Measurements from ENCODE around the gene PNPLA3.
A peak's percentile ranks its signal among the peaks of the same experiment; 100 is the strongest.

PNPLA3 gene

DNA sequence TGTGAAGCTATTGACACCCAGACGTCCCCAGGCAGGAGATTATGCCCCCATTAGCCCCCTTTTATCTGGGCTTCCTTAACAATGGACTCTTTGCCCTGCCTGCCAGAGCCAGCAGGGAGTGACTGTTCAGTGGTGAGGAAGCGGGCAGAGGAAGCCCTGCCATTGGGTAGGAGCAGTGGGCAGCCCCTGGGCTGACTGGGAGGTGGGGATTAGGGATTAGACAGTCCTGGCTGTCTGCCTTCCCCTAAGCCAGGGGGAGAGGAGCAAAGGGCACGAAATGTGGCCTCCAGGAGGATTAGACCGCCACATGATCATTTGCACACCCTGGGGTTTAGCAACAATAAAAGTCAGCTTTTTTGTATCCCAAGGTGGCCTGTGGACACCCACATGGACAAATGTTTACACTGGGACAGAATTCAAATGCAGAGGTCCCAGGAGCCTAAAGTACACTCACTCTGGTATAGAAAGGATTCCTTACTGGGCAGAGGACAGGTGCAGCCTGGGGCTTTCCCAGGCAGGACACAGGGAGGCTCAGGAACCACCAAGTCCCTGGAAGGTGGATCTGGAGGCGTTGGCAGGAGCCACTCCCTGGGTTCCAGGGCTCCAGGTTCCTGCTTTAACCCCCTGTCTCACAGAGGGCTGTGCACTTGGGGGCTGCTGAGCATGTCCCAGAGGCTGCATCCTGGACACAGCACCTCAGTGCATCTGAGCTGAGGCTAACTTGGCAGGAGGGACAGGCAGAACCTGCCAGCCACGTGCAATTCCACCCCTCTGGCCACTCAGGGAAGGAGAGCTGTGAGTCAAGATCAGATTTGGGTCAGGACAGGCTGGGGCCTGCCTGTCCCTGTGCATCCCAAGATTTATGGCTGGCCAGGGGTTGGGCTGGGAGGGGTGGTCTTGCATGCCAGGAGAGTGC, 2.1 kb downstream of the PNPLA3 start:
- DNase-seq, result no peak

DNA sequence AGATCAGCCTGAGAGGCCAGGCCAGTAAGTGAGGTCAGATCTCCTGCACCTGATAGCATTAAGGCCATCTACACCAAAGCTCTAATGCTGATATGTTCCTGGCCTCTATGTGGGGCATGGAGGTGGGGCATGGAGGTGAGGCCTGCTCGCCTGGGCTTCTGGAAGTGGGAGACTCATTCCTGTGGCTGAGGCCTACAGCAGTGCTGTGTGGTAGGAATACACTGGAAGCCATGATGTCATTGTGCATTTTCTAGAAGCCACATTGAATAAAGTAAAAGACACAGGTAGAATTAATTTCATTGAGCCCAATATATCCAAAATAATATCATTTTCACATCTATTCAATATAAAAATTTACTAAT, 2.7 kb downstream of the PNPLA3 start:
- no peak for DNase-seq

DNA sequence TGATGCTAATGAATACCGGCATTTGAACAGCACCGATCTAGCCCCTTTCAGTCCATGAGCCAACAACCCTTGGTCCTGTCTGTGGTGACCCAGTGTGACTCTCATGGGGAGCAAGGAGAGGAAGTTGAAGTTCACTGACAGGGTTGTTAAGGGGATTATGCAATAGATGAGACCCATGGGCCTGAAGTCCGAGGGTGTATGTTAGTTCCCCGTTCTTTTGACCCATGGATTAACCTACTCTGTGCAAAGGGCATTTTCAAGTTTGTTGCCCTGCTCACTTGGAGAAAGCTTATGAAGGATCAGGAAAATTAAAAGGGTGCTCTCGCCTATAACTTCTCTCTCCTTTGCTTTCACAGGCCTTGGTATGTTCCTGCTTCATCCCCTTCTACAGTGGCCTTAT, 4.9 kb downstream of the PNPLA3 start:
- no peak for DNase-seq

DNA sequence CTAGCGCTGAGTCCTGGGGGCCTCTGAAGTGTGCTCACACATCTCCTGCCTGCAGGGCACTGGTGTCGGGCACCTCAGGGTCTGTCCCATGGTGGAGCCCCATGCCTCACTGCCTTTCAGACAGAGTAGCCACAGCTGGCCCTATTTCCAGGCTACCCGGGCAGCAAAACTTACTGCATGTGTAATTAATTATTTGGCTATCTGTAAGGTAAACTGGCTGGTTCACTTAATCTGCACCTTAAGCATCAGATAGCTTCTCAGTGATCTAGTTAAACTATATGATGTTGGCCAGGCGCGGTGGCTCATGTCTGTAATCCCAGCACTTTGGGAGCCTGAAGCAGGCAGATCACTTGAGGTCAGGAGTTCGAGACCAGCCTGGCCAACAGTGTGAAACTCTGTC, 5.3 kb downstream of the PNPLA3 start:
- no peak for DNase-seq

DNA sequence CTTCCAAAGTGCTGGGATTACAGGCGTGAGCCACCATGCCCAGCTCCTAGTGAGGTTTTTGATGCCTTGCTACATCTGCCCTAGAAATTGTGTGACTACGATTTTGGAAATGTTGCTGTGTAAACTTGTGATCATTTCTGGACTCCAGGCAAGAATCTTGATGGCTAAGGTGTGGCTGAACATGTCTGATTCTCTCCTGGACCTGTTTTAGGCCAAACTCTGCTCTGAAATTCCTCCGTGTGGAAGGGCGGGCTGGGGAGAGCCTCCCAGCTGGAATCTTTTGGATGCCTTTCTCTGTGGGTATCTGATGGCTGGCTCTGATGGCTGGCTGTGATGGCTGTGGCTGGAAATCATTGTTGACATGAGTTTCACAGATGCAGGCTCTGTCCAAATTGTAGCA, 8.2 kb downstream of the PNPLA3 start:
- no peak for DNase-seq

DNA sequence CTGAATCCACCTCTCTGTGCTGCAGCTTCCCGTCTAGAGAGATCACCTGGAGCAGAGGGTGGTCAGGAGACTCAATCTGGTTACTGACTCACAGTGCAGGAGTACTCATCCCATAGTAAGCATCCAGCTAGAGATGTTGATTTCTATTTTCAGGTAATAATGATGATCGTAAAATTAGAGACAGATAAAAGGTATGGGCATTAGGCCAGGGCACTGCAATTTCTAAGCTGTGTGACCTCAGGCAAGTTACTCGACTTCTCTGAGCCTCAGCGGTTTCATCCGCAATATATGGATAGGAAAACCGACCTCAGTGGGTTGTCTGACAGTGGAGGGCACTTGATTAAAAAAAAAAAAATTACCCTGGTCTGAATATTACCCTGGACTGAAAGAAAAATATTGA, 17.8 kb downstream of the PNPLA3 start:
- DNase-seq, result no peak

DNA sequence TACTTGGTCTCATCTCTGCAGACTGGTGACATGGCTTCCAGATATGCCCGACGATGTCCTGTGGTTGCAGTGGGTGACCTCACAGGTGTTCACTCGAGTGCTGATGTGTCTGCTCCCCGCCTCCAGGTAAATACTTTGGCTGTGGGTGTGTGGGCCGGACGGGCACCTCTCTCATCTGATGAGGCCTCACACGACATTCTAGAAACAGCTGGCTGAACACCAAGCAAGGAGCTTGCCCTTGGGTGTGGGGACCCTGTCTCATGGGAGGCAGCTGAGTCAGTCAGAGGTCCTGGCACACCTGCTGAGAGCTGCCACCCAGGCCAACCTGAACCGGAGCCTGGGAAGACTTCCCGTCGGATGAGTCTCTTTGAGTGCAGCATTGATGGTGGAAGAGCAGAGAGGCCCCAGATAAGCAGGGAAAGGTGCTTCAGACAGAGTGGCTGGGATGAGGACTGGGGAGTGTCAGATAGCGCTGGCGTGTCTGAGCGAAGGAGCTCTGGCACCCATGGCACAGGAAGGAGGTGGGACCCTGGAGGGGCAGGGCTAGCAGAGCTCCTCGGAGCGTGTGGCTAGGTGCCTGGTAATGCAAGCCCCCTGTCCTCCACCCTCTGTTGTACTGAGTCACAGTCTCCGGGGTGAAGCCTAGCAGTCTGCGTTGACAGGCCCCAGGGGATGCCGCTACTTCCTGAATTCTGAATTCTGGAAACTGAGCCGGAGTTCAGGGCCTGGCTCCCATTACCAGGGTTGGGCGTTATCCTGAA, 21.2 kb downstream of the PNPLA3 start:
- DNase-seq, result no peak

DNA sequence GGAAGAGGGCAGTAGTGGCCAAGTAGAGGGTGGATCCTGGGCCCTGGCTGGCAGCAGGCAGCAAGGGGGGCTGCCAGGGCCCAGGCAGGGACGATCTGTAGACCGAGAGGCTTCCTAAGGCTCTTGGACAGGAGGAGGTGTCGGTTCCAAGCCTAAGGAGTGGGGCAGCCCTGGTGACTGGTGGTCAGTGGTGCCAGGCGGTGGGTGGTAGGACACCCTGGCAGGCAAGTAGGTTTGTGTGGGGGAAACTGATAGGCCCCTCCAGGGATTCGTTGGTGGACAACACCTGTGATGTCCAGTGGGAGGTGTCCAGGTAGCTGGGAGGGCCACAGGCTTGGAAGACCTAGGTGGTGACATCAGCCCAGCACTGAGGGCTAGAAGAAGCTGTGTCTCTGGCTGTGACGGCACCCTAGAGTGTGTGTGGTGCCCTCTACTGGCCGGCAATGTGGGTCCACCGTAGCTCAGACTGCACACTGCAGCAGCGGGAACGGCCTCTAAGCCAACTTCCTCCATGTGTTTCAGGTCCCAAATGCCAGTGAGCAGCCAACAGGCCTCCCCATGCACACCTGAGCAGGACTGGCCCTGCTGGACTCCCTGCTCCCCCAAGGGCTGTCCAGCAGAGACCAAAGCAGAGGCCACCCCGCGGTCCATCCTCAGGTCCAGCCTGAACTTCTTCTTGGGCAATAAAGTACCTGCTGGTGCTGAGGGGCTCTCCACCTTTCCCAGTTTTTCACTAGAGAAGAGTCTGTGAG, 22.2 kb downstream of the PNPLA3 start:
- peak; percentile 81 for DNase-seq

DNA sequence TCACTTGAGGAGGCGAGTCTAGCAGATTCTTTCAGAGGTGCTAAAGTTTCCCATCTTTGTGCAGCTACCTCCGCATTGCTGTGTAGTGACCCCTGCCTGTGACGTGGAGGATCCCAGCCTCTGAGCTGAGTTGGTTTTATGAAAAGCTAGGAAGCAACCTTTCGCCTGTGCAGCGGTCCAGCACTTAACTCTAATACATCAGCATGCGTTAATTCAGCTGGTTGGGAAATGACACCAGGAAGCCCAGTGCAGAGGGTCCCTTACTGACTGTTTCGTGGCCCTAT, 22.7 kb downstream of the PNPLA3 start:
- no peak for DNase-seq

DNA sequence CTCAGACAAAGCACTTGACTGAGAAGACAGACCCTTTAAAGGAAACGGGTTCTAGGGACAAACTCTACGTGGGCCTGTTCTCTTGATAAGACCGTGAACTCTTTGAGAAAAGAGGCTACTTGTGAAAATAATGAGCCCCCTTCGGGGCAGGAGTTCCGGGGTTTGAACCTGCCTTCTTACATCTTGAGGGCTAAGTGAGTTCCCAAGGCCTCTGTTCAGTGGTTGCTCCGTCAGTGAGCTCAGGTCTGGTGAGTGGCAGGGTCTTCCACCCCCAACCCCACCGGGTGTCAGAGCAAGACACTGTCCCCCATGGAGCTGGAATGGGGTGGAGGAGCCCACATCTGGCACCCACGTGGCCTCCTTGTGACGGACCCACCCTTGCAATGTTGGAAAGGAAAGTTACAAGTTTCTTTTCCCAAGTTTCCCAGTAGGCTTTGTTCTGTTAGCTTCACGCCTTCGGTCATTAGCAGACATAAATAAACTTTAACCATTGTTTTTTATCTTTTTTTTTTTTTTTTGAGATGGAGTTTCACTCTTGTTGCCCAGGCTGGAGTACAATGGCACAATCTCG, 25.3 kb downstream of the PNPLA3 start:
- DNase-seq, result no peak

DNA sequence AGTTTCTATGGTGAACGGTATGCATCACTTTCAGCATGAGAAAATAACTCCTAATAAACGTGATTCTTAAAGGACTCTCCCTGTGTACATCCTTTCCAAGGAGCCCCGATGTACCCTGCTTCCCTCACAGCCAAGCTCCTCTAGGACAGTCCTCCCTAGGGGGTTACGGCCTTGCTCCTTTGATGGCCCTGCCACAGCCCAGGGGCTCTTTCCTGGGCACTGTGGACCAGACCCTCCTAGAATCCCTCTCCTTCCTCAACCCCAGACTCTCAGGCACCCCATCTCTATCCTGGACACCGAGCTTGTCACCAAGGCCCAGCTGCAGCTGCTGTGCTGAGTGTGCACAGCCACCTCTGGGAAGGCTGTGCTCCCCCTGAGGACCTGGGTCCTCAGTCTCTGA, 27.8 kb downstream of the PNPLA3 start:
- DNase-seq, result no peak

DNA sequence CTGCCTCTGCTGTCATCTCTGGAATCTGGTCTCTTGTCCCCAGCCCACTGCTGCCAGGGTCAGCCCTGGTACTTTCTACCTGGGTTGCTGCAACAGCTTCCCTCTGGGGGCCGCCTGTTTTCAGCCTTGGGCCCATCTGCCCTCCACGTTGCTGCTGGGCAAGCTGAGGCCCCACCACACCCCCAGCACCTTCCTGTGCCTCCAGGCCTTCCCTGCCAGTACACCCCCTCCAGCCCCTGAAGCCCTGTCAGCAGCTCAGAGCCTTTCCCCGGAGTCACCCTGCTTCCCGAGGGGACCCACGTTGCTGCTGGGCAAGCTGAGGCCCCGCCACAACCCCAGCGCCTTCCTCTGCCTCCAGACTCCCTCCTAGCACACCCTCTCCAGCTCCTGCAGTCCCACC, 28.4 kb downstream of the PNPLA3 start:
- DNase-seq, result no peak

DNA sequence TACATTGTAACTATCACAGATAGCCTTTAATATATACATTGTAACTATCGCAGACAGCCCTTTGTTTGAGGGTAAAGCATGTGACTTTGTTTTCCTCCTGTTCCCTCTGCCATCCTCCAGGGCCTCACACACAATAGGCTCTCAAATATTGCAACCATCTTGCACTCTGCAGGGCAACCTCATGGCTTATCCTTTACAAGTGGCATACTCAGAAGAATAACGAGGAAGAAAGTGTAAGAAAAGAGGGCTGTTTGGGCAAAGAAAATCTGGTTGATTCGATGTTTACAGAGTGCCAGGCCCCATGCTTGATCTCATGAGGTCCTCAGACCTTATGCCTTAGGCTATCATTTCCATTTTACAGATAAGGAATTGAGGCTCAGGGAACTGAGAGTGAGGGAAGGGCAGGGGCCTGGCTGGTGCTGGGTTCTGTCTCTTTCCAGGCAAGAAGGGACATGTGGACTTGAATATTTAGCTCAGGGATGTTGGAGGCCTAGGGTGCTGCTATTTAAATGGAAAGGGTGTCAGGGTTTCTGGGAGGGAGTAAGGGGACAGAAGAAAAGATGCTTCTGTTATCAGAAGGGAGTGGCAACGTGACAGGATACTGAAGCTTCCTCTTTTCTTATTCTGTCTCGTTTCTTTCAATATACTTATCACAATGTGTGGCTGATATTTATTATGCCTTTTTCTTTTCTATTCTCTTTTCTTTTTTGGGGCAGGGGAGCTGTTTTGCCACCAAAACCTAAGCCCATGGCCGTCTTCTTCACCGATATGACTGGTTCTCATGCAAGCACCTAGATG, 30.6 kb downstream of the PNPLA3 start:
- DNase-seq, result no peak

DNA sequence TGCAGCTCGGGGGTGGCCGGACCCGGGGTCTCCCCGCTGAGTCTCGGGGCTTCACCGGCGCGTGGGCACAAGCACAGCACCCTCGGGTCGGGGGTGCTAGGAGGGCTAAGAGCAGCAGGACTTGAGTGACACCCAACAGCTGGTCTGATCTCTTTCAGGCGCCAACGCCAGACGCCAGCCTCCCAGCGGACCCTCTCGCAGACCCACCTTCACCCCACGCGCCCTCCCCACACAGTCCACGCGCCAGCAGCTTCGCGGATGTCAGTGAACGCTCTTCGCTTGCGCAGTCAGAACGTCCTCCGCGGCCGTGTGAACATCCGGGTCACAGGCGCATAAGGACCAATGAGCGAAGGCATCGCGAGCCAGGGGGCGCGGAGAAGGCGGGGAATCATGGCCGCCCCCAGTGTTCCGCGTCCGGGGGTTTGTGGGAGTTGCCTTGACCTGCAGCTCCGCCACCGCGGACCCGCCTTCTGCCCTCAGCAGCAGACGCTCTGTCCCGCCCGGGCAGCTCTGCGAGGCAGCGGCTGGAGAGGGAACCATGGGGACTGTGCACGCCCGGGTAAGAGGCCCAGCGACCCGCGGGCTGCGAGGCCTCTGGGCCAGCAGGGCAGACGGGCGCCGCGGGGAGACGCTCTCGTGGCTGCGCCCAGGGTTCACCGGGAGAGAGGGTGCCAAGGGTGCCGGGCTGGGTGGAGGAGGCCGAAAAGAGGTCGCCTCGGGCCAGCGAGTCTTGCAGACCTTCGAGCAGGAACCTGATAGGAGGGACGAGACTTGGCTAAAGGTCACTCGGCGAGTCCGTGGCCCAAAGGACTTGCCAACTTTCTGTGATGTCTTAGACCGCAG, 31.7 kb downstream of the PNPLA3 start, which contains the start of gene SAMM50:
SAMM50 (plus strand) TSS at position 403 of the 843 bp plus-strand sequence; CDS start at position 539, 136 bp downstream.
- peak; percentile 96 for DNase-seq

DNA sequence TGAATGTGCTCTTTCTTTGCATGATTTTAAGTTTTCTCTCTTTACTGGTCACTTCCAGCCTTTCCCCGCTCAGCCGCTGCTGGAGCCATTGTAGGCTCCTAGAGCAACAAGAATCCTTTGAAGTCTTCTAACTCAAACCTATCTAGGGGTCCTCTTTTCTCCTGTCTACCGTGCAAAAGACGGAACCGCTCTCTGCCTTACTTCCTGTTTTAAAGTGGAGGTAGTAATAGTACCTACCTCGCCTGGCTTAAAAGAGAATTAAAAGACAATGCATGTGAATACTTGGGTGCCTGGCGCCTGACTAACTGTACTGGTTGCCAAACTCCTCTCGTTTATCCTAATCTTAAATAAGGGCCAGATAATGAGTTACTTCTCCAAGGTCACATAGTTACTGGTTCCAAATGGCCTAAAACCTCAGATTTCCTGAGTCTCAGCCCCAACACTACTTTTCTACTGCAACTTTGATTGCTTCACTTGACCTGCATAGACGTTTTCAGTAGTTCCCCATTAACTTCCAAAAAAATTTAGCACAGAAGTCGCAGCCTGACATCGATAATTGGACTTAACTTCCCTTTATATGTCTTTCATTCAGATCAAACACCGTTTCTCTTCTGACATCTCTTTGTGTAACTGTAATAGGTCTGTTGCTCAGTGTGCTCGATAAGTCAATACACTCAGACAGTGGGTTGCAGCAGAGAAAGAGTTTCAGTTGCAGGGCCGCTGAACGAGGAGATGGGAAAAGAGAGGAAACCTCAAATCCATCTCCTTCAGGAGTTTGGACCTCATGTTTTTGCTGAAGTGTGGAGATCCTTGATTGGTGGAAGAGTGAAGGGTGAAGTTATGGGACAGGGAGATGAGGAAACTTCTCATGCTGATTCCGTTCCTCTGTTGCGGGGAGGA, 32.5 kb downstream of the PNPLA3 start:
- DNase-seq, result peak; percentile 42

DNA sequence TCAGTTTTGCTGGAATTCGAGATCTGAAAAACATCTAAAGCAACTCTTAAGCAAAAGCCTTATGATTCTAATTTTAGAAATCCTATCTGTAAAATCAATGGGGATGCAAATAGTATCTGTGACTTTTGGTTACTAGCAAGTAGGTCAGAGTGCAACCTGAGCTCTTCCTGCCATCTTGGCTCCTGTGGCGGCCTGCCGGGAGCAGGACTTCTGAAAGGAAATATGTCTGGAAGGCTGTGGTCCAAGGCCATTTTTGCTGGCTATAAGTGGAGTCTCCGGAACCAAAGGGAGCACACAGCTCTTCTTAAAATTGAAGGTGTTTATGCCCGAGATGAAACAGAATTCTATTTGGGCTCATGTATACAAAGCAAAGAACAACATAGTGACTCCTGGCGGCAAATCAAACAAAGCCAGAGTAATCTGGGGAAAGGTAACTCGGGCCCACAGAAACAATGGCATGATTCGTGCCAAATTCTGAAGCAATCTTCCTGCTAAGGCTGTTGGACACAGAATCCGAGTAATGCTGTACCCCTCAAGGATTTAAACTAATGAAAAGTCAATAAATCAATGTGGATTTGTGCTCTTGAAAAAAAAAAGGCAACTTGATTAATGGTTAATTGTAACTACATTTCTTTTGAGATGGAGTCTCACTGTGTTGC, 33.3 kb downstream of the PNPLA3 start:
- DNase-seq, result no peak

DNA sequence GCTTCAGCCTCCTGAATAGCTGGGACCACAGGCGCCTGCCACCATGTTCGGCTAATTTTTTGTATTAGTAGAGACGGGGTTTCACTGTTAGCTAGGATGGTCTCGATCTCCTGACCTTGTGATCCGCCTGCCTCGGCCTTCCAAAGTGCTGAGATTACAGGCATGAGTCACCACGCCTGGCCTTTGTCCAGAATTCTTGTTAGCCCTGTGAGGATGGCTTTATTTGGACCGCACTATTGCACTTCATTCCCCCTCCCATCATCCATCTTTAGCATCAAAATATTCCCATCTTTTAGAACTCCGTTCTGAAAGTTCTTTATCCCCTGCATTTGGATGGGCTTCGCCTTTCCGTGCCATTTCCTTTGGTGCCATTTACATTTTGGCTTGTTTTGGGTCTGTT, 34.3 kb downstream of the PNPLA3 start:
- no peak for DNase-seq

DNA sequence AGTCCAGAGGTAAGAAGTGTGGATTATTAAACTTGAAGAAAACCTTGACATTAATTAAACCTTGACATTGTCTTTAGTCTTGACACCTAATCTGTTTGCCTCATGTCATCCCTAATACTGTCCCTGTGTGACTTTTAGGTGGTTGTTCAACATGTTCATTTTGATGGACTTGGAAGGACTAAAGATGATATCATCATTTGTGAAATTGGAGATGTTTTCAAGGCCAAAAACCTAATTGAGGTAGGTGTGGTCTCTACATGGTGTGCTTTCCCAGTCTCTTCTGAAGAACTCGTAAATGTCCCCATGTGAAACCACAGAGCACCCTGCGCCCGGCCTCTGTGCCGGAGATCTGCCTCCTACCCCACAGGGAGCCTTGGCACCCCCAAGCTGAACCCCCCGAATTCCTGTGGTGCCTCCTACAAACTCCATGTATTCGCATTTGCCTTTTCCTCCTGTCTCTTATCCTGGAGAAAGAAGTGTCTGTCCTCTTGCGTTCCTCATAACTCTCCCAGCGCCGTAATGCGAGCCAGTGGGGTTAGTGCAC, 40.8 kb downstream of the PNPLA3 start:
- no peak for DNase-seq

DNA sequence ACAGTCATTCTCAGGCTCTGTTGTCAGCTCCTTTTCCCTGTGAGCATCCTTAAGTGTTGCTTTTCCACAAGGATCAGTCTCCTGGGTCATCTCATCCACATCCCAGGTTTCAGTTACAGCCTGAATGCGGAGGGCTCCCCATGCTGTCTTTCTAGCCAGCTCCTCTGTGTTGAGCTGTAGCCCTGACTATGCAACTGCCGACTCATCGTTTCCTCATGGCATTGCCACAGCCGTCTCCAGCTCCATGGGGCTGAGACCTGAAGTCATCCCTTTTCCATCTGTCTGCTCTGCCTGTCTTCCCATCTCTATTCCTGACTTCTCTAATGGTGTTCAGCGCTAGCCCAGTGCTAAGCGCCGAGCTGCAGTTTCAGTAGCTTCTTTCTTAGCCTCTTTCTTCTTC, 43.5 kb downstream of the PNPLA3 start:
- no peak for DNase-seq

DNA sequence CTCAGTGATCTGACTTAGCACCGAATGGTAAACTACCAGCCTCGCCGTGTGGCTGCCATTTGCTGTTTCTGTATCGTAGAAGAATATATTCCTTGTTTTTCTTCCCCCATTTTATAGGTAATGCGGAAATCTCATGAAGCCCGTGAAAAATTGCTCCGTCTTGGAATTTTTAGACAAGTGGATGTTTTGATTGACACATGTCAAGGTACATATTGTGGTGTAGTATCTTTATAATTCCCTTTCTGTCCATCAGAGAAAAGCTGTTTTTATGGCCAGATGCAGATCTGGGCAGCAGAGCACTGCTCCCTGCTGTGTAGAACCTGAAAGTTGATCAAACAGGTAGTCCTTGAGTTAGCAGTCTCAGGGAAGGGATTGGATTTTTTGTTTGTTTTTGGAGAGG, 45.0 kb downstream of the PNPLA3 start:
- DNase-seq, result no peak

Measured in activated CD4-positive, alpha-beta T cell treated with anti-CD3 and anti-CD28 coated beads, Interleukin-2, Interleukin-6, amounts not matched to agents 100 ng/mL and 50 ng/mL, durations not matched to agents 16 hours and 8 hours (primary cell).